K562 (cell line): ENCODE measurements around the gene COX4I2. TPM values are rescaled to one million over a fixed set of nuclear protein-coding genes. Genes with fewer than 3 reads are reported as not detected.

ENCODE experiments used
- CBFA2T3 ChIP-seq: fragments of 450-650 bp; IDR thresholded peaks from 2 replicates; pipeline ENCODE4 v1.6.1; 2017
- MEIS2 ChIP-seq: fragments of 450-650 bp; IDR thresholded peaks from 2 replicates; pipeline ENCODE4 v1.6.1; 2014; ENCODE audit warnings: mild to moderate bottlenecking; ENCODE audit not compliant: partially characterized antibody
- TAF7 ChIP-seq: fragments of 450-650 bp; IDR thresholded peaks from 2 replicates; pipeline ENCODE4 v1.6.1; 2016; ENCODE audit warnings: missing genetic modification characterization, missing compliant biosample characterization
- THRAP3 ChIP-seq: fragments of 450-650 bp; IDR thresholded peaks from 2 replicates; pipeline ENCODE4 v1.6.1; 2016; ENCODE audit warnings: mild to moderate bottlenecking, inconsistent platforms, borderline replicate concordance
- USF2 ChIP-seq: sonication (generic); formaldehyde crosslinking; IDR thresholded peaks from 2 replicates; pipeline ENCODE4 v1.5.0; 2020; ENCODE audit warnings: missing genetic modification reagents
- ZNF224 ChIP-seq: sonication (generic); formaldehyde crosslinking; IDR thresholded peaks from 2 replicates; pipeline ENCODE4 v1.8.0; 2022; ENCODE audit warnings: mild to moderate bottlenecking, missing genetic modification reagents
- ZNF277 ChIP-seq: fragments of 250-450 bp; sonication (Bioruptor Pico); IDR thresholded peaks from 2 replicates; pipeline ENCODE4 v1.8.0; 2022; ENCODE audit warnings: inconsistent platforms, mild to moderate bottlenecking, moderate library complexity, borderline replicate concordance
- ZNF324 ChIP-seq: fragments of 250-450 bp; sonication (Bioruptor Pico); IDR thresholded peaks from 2 replicates; pipeline ENCODE4 v1.4.0; 2020; ENCODE audit warnings: mild to moderate bottlenecking
- ZNF347 ChIP-seq: fragments of 450-650 bp; formaldehyde crosslinking; IDR thresholded peaks from 2 replicates; pipeline ENCODE4 v1.4.0; 2020; ENCODE audit warnings: low read depth, mild to moderate bottlenecking, moderate library complexity
- ZNF592 ChIP-seq: fragments of 450-650 bp; IDR thresholded peaks from 2 replicates; pipeline ENCODE4 v1.6.1; 2017; ENCODE audit warnings: antibody characterized with exemption, mild to moderate bottlenecking
- polyA plus RNA-seq, 8 experiments: library from polyadenylated mRNA; depleted of rRNA in 4 of 8; stranded (reverse) in 5 of 8; unstranded in 3 of 8; fragments of >200 nt; fragmentation: Nextera tagmentation in 2 of 8; fragmentation: Illumina TruSeq in 1 of 8; extraction: Ambion mirVana in 2 of 8; extraction: Trizol in 1 of 8; gene quantifications; 2 replicates each; pipeline versions ENCODE4 v1.2.1 to v1.2.3, GENCODE V29; 2011 to 2014; ENCODE audit warnings: inconsistent platforms in 1 of 8, missing spikeins in 1 of 8
- total RNA-seq, 7 experiments: library from RNA; depleted of rRNA in 6 of 7; stranded (reverse); fragments of >200 nt in 6 of 7; fragmentation: Illumina TruSeq in 2 of 7; extraction: Trizol in 2 of 7; gene quantifications; 2 replicates each; pipeline versions ENCODE4 v1.2.1 to v1.2.3, GENCODE V29; 2011 to 2021; ENCODE audit warnings: low replicate concordance in 1 of 7

The COX4I2 gene
- total and polyA plus RNA-seq, 9 of the 15 experiments (the other 6 are each of a cell fraction or from before 2014, with no cell fraction given), result not detected

GRCh38 chr20:31666258-31667042, 28.7 kb downstream of the COX4I2 start (continued):
- TF ChIP-seq ZNF224 (CRISPR knock-in tag) (no peak), ZNF592 (peak; percentile 66), MEIS2 (peak; percentile 19), ZNF277 (no peak), ZNF347 (CRISPR knock-in tag) (no peak), THRAP3 (no peak), CBFA2T3 (no peak), TAF7 (tag) (0 out of 2 replicates have a peak, but pooled peaks have one; percentile 18), USF2 (CRISPR knock-in tag) (peak; percentile 21; the same call in 1 of the 2 replicates), ZNF324 (CRISPR knock-in tag) (no peak)
